H9 (cell line): ENCODE results near the gene FUT8. TPM values are rescaled to one million over a fixed set of nuclear protein-coding genes. Genes with fewer than 3 reads are reported as not detected.

Source experiments
- DNase-seq: peaks from one replicate; pipeline ENCODE4 v3.0.0-alpha.2; 2017
- H2AFZ ChIP-seq: one replicate; pipeline ENCODE4 v1.6.1; 2013; ENCODE audit warnings: mild to moderate bottlenecking, low read length, control low read depth, moderate library complexity
- H2AK5ac ChIP-seq: 2 replicates; pipeline ENCODE4 v1.6.1; 2013; ENCODE audit warnings: low read length, control low read depth, mixed read lengths; ENCODE audit not compliant: insufficient read length
- H2BK120ac ChIP-seq: one replicate; pipeline ENCODE4 v1.6.1; 2013; ENCODE audit warnings: low read depth, mild to moderate bottlenecking, low read length, control low read depth, inconsistent platforms; ENCODE audit not compliant: poor library complexity, severe bottlenecking
- H2BK12ac ChIP-seq: 2 replicates; pipeline ENCODE4 v1.6.1; 2013; ENCODE audit warnings: low read length, control low read depth, mixed read lengths, low read depth; ENCODE audit not compliant: insufficient read length
- H2BK15ac ChIP-seq: 2 replicates; pipeline ENCODE4 v1.6.1; 2013; ENCODE audit warnings: low read depth, low read length, control low read depth
- H2BK20ac ChIP-seq: one replicate; pipeline ENCODE4 v1.6.1; 2013; ENCODE audit warnings: low read depth, mild to moderate bottlenecking, low read length, control low read depth, inconsistent platforms; ENCODE audit not compliant: poor library complexity, severe bottlenecking
- H2BK5ac ChIP-seq: 2 replicates; pipeline ENCODE4 v1.6.1; 2013; ENCODE audit warnings: low read length, control low read depth, mixed read lengths; ENCODE audit not compliant: insufficient read length
- H3K14ac ChIP-seq: 2 replicates; pipeline ENCODE4 v1.6.1; 2013; ENCODE audit warnings: low read length, control low read depth; ENCODE audit not compliant: insufficient read depth
- H3K18ac ChIP-seq: 2 replicates; pipeline ENCODE4 v1.6.1; 2013; ENCODE audit warnings: low read depth, mild to moderate bottlenecking, mixed read lengths, low read length, control low read depth; ENCODE audit not compliant: insufficient read length
- H3K23ac ChIP-seq: 2 replicates; pipeline ENCODE4 v1.6.1; 2013; ENCODE audit warnings: low read length, control low read depth, mixed read lengths, low read depth; ENCODE audit not compliant: insufficient read length
- H3K23me2 ChIP-seq: 2 replicates; pipeline ENCODE4 v1.6.1; 2013; ENCODE audit warnings: low read depth, mild to moderate bottlenecking, mixed read lengths, low read length, control low read depth; ENCODE audit not compliant: insufficient read length, poor library complexity, severe bottlenecking
- H3K27ac ChIP-seq: 2 replicates; pipeline ENCODE4 v1.5.1; 2013; ENCODE audit warnings: low read length, control low read depth, mixed read lengths, low read depth; ENCODE audit not compliant: insufficient read length
- H3K27me3 ChIP-seq: 2 replicates; pipeline ENCODE4 v1.6.1; 2013; ENCODE audit warnings: low read length, control low read depth, inconsistent platforms; ENCODE audit not compliant: insufficient read depth
- H3K4ac ChIP-seq: 2 replicates; pipeline ENCODE4 v1.6.1; 2013; ENCODE audit warnings: low read depth, mild to moderate bottlenecking, control low read depth, inconsistent platforms, low read length, moderate library complexity
- H3K4me1 ChIP-seq: 2 replicates; pipeline ENCODE4 v1.6.1; 2013; ENCODE audit warnings: low read length, control low read depth, inconsistent platforms; ENCODE audit not compliant: insufficient read depth
- H3K4me2 ChIP-seq: 2 replicates; pipeline ENCODE4 v1.6.1; 2013; ENCODE audit warnings: low read length, control low read depth, mixed read lengths; ENCODE audit not compliant: insufficient read length, insufficient read depth
- H3K56ac ChIP-seq: 2 replicates; pipeline ENCODE4 v1.6.1; 2013; ENCODE audit warnings: low read depth, mild to moderate bottlenecking, mixed read lengths, low read length, control low read depth; ENCODE audit not compliant: insufficient read length
- H3K79me1 ChIP-seq: 2 replicates; pipeline ENCODE4 v1.6.1; 2013; ENCODE audit warnings: low read depth, mild to moderate bottlenecking, moderate library complexity, low read length, control low read depth, inconsistent platforms; ENCODE audit not compliant: insufficient read depth, poor library complexity, severe bottlenecking
- H3K79me2 ChIP-seq: 2 replicates; pipeline ENCODE4 v1.6.1; 2013; ENCODE audit warnings: low read length, control low read depth, inconsistent platforms; ENCODE audit not compliant: insufficient read depth
- H3K9ac ChIP-seq: 2 replicates; pipeline ENCODE4 v1.6.1; 2013; ENCODE audit warnings: low read length, control low read depth, mixed read lengths; ENCODE audit not compliant: insufficient read length; ENCODE audit errors: extremely low read depth
- H3K9me3 ChIP-seq: one replicate; pipeline ENCODE4 v1.6.1; 2013; ENCODE audit warnings: low read depth, low read length, inconsistent platforms; ENCODE audit not compliant: control insufficient read depth
- H3T11ph ChIP-seq: one replicate; pipeline ENCODE4 v1.6.1; 2013; ENCODE audit warnings: mild to moderate bottlenecking, low read length, control low read depth, inconsistent platforms
- H4K20me1 ChIP-seq: one replicate; pipeline ENCODE4 v1.6.1; 2013; ENCODE audit not compliant: control insufficient read depth, insufficient read length, insufficient read depth
- H4K5ac ChIP-seq: 2 replicates; pipeline ENCODE4 v1.6.1; 2013; ENCODE audit warnings: low read depth, mild to moderate bottlenecking, mixed read lengths, low read length, control low read depth; ENCODE audit not compliant: insufficient read length
- H4K8ac ChIP-seq: replicated peaks from 2 replicates; pipeline ENCODE4 v1.6.1; 2013; ENCODE audit warnings: low read length, control low read depth, mixed read lengths, low read depth; ENCODE audit not compliant: insufficient read length
- H4K91ac ChIP-seq: 2 replicates; pipeline ENCODE4 v1.6.1; 2013; ENCODE audit warnings: low read depth, mild to moderate bottlenecking, moderate library complexity, mixed read lengths, low read length, control low read depth; ENCODE audit not compliant: insufficient read length
- H3K27ac Mint-ChIP-seq, 3 experiments: 2 replicates in 2 of 3; 3 replicates in 1 of 3; pipeline ENCODE4 v1.8.0; 2020 to 2021; ENCODE audit warnings: mixed read lengths in 3 of 3, mild to moderate bottlenecking in 1 of 3, moderate library complexity in 1 of 3
- H3K27me3 Mint-ChIP-seq: 2 replicates; pipeline ENCODE4 v1.8.0; 2021; ENCODE audit warnings: low read depth, mild to moderate bottlenecking, moderate library complexity, mixed read lengths
- H3K36me3 Mint-ChIP-seq, 3 experiments: 2 replicates in 2 of 3; 3 replicates in 1 of 3; pipeline ENCODE4 v1.8.0; 2020 to 2021; ENCODE audit warnings: low read depth in 3 of 3, mixed read lengths in 3 of 3; ENCODE audit not compliant: insufficient read depth in 1 of 3
- H3K4me1 Mint-ChIP-seq, 2 experiments: 2 replicates each; pipeline ENCODE4 v1.8.0; 2020; ENCODE audit warnings: mixed read lengths in 2 of 2
- H3K4me3 Mint-ChIP-seq, 2 experiments: 2 replicates in 1 of 2; 3 replicates in 1 of 2; pipeline ENCODE4 v1.8.0; 2020 to 2021; ENCODE audit warnings: mild to moderate bottlenecking in 2 of 2, mixed read lengths in 2 of 2, moderate library complexity in 1 of 2
- H3K9me3 Mint-ChIP-seq, 2 experiments: 2 replicates in 1 of 2; 3 replicates in 1 of 2; pipeline ENCODE4 v1.8.0; 2020; ENCODE audit warnings: mild to moderate bottlenecking in 2 of 2, mixed read lengths in 2 of 2, moderate library complexity in 1 of 2
- CTCF ChIP-seq: fragments of 200-600 bp; sonication (generic); conservative IDR thresholded peaks from 3 replicates; pipeline ENCODE4 v1.8.0; 2021; ENCODE audit warnings: antibody characterized with exemption, mild to moderate bottlenecking
- WGBS: extraction: QIAGEN DNeasy Blood & Tissue Kit; methylation state at CpG from one replicate; pipeline ENCODE4 v1.1.7; 2013; ENCODE audit warnings: missing lambda C conversion rate, low lambda C conversion rate, mixed read lengths; ENCODE audit not compliant: insufficient read length; ENCODE audit errors: extremely low coverage; 5-methylcytosine and 5-hydroxymethylcytosine counted together
- total RNA-seq: library from RNA; stranded (reverse); gene quantifications from 2 replicates; pipeline ENCODE4 v1.2.1, GENCODE V29; 2021

Gene FUT8
- total RNA-seq, 1 experiment from 2014 or later = 44.3 TPM

- Histone ChIP-seq H4K91ac (no peak overlapping the region), H3K27ac (no peak overlapping the region), H3T11ph (no peak overlapping the region), H3K27me3 (no peaks in the 10 kb centered on the region), H2BK20ac (no peak overlapping the region), H3K18ac (peak overlapping the region; percentile 3), H3K14ac (no peak overlapping the region), H3K9me3 (no peaks in the 10 kb centered on the region), H4K20me1 (no peaks in the 10 kb centered on the region), H3K79me1 (no peaks in the 10 kb centered on the region), H4K8ac (no peak overlapping the region), H2BK12ac (no peak overlapping the region), H3K56ac (no peak overlapping the region), H2AFZ (no peak overlapping the region), H3K23me2 (no peaks in the 10 kb centered on the region), H3K4me1 (no peaks in the 10 kb centered on the region), H3K4ac (no peak overlapping the region), H3K79me2 (no peaks in the 10 kb centered on the region; the same call in 1 of the 2 replicates), H2BK15ac (no peak overlapping the region), H3K9ac (no peak overlapping the region), H4K5ac (no peak overlapping the region), H2BK120ac (no peak overlapping the region), H2BK5ac (no peak overlapping the region), H2AK5ac (no peak overlapping the region), H3K4me2 (no peak overlapping the region), H3K23ac (no peak overlapping the region)
- WGBS = no CpG with 5 or more reads among the region's 7 CpGs
- Mint-ChIP-seq H3K4me3 (no peak overlapping the region), H3K36me3 (peaks cover 11 to 30% (median 18%) of the 10 kb centered on the region in 3 experiments), H3K27me3 (no peaks in the 10 kb centered on the region), H3K27ac (no peak overlapping the region), H3K9me3 (peaks cover 24 to 25% of the 10 kb centered on the region in 2 experiments; a peak in 4 of 5 replicates), H3K4me1 (no peaks in the 10 kb centered on the region)
- TF ChIP-seq CTCF = no peak
- DNase-seq = no peak
Observed at GRCh38 chr14:65637780-65638179, 225.2 kb downstream of the FUT8 start.
